ENCODE measurements around the gene FOXJ2. TPM values are rescaled to one million over a fixed set of nuclear protein-coding genes. Genes with fewer than 3 reads are reported as not detected.
"Not testable (repeated sequence)": the region's sequence is repeated elsewhere in the genome, so short reads cannot be mapped to it uniquely, and the experiment has no call there.

Gene FOXJ2
- total RNA-seq (10 to 100 TPM; 10.5 to 30.8 (median 28.3) TPM), polyA plus RNA-seq (10 to 100 TPM; 16.8 to 32.1 TPM)
- long read RNA-seq, donor 1, partial matches to known transcripts = 7 of 12 reads
- long read RNA-seq, donor 1, other reads (novel, unspliced or antisense) = 5 of 12 reads
- long read RNA-seq, donor 2, full-length matches to known transcripts = 4 of 13 reads
- long read RNA-seq, donor 2, partial matches to known transcripts = 9 of 13 reads
- long read RNA-seq, donor 2, other reads (novel, unspliced or antisense) = 0 of 13 reads
- long read RNA-seq, donor 3, full-length matches to known transcripts = 1 of 19 reads
- long read RNA-seq, donor 3, partial matches to known transcripts = 17 of 19 reads
- long read RNA-seq, donor 3, other reads (novel, unspliced or antisense) = 1 of 19 reads

- intact Hi-C loops (cut with DNase I) = no loop called here
- Histone ChIP-seq H3K9me3 (no peaks in the 10 kb centered on the region), H3K36me3 (no peaks in the 10 kb centered on the region), H3K4me1 (ENCODE audit: insufficient read depth) (peaks cover 11% of the 10 kb centered on the region), H3K27me3 (no peaks in the 10 kb centered on the region), H3K27ac (peak within 1 kb of the TSS; percentile 91 to 98), H3K4me3 (peak within 1 kb of the TSS; percentile 69)
- TF ChIP-seq EP300 (IDR thresholded peaks at IDR 0.05) (no peak), POLR2A (IDR thresholded peaks at IDR 0.05) (peak; percentile 60)
- 0% methylated on average over 43 to 87 of the region's 93 CpGs for WGBS, 3 donors
- peak; percentile 77 to 91 (median 87) for DNase-seq
Measured at GRCh38 chr12:8032242-8033152, at the start of gene FOXJ2. Gene FOXJ2, plus strand, starts transcription at chr12:8032716. Its CDS starts 7,117 bp downstream, at chr12:8039833.

GRCh38 chr12:7983019-7983418, 49.5 kb upstream of the FOXJ2 start:
- H3K4me1 ChIP-seq (ENCODE audit: insufficient read depth); H3K36me3 ChIP-seq; H3K9me3 ChIP-seq; H3K4me3 ChIP-seq; H3K27me3 ChIP-seq; intact Hi-C loops (cut with DNase I); DNase-seq; H3K27ac ChIP-seq: not testable (repeated sequence)
- WGBS, 3 donors = 88 to 93% (median 93%) methylated on average over 10 to 11 of the region's 11 CpGs

GRCh38 chr12:7983460-7983859, 49.1 kb upstream of the FOXJ2 start:
- H3K27ac ChIP-seq; DNase-seq; intact Hi-C loops (cut with DNase I); H3K4me3 ChIP-seq; H3K36me3 ChIP-seq; H3K9me3 ChIP-seq; H3K4me1 ChIP-seq (ENCODE audit: insufficient read depth); H3K27me3 ChIP-seq: not testable (repeated sequence)
- WGBS, 3 donors = 84 to 100% (median 94%) methylated on average over 1 of the region's 1 CpG

GRCh38 chr12:7984900-7985299, 47.6 kb upstream of the FOXJ2 start:
- Histone ChIP-seq H3K9me3 (no peaks in the 10 kb centered on the region), H3K27me3 (no peaks in the 10 kb centered on the region), H3K36me3 (no peaks in the 10 kb centered on the region), H3K4me3 (no peak overlapping the region), H3K27ac (no peak overlapping the region), H3K4me1 (ENCODE audit: insufficient read depth) (no peaks in the 10 kb centered on the region)
- no peak for TF ChIP-seq POLR2A (IDR thresholded peaks at IDR 0.05)
- TF ChIP-seq CTCF (IDR thresholded peaks at IDR 0.05) = no peak
- no peak for TF ChIP-seq EP300 (IDR thresholded peaks at IDR 0.05)
- no peak for DNase-seq
- intact Hi-C loops (cut with DNase I) = no loop called here
- WGBS, 3 donors = 83 to 85% (median 85%) methylated on average over 5 of the region's 5 CpGs

GRCh38 chr12:7985802-7986418, 46.6 kb upstream of the FOXJ2 start:
- intact Hi-C loops (cut with DNase I) = no loop called here
- Histone ChIP-seq H3K4me1 (ENCODE audit: insufficient read depth) (no peaks in the 10 kb centered on the region), H3K4me3 (no peak overlapping the region), H3K36me3 (no peaks in the 10 kb centered on the region), H3K27ac (no peak overlapping the region), H3K9me3 (no peaks in the 10 kb centered on the region), H3K27me3 (no peaks in the 10 kb centered on the region)
- 85 to 89% (median 86%) methylated on average over 7 of the region's 7 CpGs for WGBS, 3 donors
- no peak for DNase-seq
- TF ChIP-seq POLR2A (IDR thresholded peaks at IDR 0.05) (no peak), CTCF (IDR thresholded peaks at IDR 0.05) (no peak), EP300 (IDR thresholded peaks at IDR 0.05) (no peak)
